HG03060 (cell line): ENCODE results near the gene CAMK2D.
A peak's percentile ranks its signal among the peaks of the same experiment; 100 is the strongest.

Source experiments
- ATAC-seq: cut with Tn5 transposase; IDR thresholded peaks from one replicate; pipeline ENCODE4 v1.9.1; 2021; ENCODE audit warnings: low read depth, moderate number of reproducible peaks; ENCODE audit not compliant: unreplicated experiment

CAMK2D gene

GRCh38 chr4:113579360-113579759, 182.2 kb downstream of the CAMK2D start:
- ATAC-seq = no peak

DNA sequence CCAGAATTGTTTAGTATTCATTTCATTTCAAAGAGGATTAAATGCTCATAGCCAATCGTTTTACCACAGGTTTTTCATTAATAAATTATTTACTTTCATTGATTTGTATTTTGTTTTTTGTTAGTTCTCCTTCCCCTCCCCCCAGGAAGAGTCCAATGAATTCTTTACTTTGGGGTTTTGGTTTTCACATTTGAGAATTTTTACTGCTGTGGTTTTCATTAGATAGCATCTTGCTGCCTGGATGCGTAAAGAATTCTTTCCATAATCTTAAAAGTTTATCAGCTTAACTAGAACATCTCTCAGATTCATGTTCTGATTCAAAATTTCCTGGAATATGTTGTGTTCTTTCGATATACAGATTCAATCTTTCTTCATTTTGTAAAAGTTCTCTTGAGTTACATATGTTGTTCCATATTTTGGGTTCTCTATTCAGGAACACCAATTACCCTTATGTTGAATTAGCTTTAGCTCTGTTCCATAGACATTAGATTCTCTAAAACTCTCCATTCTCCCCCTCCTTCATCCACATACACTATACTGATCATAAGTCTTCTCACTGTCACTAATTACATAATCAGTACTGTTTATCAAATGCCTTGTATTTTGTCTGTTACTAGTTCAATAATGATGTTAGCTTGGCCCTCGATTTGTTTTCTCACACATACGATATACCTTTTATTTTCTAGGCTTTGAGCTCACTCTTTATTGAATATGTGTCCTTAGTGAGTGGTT, 184.4 kb downstream of the CAMK2D start:
- ATAC-seq = no peak

DNA sequence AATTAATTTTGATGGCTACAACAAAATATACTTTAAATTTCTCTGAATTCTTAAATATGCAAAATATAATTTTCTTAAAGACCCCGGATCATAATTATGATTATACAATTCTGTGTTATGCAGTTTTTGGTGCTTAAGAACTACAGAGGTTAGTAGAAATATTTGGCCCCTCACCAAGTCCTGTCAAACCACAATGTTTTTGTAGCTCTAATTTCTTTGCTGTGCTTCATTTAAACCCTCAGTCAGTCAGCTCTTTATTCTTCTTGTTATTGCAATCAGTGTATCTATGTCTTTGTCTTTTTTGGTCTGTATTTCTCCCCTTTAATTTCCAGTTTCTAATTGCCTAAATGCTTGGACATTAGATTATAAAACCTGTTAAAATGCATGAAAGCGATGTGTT, 186.1 kb downstream of the CAMK2D start:
- ATAC-seq = no peak

- no peak for ATAC-seq
Measured at GRCh38 chr4:113574636-113575103, 186.9 kb downstream of the CAMK2D start.

- no peak for ATAC-seq
Measured at GRCh38 chr4:113572620-113573019, 188.9 kb downstream of the CAMK2D start.

- ATAC-seq = no peak
Measured at GRCh38 chr4:113566015-113566795, 195.3 kb downstream of the CAMK2D start.

DNA sequence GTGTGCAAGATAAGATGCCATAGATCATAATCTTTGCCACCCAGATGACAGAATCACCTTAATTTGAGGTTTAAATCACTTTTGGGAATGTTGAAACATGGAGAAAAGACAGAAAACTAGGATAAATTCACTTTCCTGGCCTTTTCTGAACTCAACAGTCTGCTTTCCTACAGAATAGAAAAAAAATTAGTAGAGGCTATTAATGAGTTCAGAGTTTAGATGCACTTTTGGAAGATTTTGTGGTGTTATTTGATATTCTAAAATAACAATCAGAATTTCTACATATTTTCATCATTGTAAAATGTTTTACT, 195.9 kb downstream of the CAMK2D start:
- no peak for ATAC-seq

GRCh38 chr4:113564493-113564892, 197.0 kb downstream of the CAMK2D start:
- peak; percentile 23 for ATAC-seq

DNA sequence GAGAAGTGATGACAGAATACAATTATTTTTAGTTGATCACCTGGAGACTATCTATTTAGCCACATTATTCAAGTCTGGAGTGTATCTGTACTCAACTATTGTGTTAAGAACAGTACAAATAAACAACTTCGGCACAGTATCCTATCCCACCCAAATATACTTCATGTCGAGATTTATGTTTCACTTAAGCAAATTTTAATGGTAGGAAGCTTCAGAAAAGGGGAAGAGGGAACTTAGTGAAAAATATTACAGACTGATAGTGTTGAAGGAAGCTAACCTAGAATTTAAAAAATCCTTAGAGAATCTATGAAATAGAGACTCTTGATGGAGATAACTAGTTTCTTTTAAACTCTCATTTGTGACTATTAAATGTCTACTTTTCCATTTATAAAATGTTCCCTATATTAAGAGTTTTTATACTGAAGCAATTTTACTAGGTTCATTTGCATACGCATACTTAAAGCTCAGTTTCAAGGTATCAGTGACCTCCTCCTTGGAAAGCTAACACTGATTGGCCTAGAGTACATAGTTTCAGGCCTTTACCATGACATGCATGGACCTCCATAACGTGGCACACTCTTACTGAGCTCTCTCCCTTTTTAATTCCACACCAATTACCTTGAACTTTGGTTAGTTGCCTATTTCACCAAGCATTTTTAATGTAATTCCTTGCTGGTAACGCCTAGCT, 197.7 kb downstream of the CAMK2D start:
- no peak for ATAC-seq

GRCh38 chr4:113561758-113562157, 199.8 kb downstream of the CAMK2D start:
- no peak for ATAC-seq

DNA sequence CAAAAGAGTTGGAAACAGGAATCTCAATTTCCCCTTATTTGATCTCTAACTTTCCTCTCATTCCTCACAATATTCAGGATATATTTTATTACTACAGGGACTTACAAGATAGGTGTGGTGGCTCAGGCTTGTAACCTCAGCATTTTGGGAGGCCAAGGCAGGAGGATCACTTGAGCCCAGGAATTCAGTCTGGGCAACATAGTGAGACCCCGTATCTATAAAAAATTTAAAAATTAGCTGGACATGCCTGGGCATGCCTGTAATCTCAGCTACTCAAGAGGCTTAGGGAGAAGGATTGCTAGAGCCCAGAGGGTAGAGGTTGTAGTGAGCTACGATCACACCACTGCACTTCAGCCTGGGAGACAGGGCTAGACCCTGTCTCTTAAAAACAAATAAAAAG, 200.4 kb downstream of the CAMK2D start:
- no peak for ATAC-seq

GRCh38 chr4:113560579-113560978, 201.0 kb downstream of the CAMK2D start:
- ATAC-seq = no peak

DNA sequence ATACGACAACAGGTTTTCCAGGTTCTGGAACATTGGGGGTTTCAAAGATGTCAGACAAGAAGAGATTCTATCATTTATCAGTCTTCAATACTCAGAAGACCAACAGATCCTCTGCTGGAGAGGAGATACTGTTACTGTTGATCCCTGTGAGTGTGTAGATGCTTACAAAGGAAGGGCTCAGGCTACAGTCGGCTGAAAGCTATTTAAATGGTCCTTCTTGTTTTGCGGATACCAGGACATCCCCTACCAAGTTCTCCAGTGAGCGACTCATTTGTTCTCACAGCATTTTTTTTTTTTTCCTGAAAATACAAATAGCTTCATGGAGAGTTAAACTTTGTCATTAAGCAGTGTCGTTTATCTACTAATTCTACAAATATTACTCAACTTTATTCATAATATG, 201.6 kb downstream of the CAMK2D start:
- ATAC-seq = no peak

DNA sequence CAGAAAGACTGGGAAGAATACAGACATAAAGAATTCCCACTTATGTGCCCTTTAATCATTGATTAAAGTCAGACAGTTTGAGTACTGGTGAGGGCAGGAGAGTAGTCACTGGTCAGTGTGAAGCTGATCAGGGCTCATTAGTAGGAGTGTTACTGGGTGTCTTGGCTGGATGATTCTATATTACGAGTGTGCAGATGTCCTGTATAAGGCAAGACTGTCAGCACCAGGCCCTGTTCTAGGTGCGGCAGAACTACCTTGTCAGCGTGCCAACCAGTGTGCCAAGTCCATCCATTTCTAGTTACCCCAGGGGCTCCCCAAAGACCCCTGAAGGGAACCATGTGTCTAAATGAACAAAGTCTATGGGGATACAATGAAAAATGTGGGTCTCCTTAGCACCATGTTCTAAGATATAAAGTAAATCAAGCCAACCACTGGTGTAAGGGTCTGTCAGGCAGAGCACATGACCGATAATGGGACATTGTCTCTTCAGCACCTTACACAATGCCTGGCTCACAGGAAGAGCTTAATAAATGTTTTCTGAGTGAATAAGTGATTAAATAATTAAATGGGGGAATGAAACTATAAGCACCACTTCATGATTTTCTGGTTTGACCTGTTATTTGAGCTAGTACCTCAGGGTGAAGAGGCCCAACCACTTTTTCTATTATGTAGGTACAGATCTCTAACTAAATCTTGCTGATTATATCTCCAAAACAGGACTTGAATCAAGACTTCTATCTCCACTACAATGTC, 205.0 kb downstream of the CAMK2D start:
- ATAC-seq = no peak

DNA sequence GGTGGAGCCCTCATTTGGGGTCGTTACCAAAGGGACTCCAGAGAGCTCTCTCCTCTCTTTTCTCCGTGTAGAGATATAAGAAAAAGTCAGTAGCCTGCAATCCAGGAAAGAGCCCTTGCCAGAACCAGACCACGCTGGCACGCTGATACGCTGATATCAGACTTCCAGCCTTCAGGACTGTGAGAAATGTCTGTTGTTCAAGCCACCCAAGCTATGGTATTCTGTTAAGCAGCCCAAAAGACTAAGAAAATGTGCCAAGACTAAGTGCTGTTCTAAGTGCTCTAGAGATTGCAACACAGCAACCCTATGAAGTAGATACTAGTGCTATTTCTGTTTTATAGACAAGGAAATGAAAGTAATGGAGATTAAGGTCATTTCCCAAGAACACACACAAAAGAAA, 205.7 kb downstream of the CAMK2D start:
- ATAC-seq = no peak

DNA sequence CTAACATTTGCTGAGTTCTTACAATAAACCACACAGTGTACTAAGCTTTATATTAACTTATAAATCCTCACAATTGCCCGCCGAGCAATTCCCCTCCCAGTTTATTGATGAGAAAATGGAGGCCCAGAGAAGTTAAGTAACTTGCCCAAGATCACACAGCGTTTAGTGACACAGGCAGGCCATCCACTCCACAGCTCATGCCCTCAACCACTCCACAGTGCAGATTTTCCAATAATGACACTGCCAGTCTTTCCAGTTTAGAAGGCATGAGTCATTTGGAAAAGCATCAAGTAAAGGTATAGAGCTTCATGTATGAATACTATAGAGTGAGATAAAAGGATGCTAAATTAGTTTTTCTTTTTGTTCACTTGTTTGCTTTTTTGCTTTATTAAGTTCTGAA, 208.5 kb downstream of the CAMK2D start:
- ATAC-seq = no peak

GRCh38 chr4:113550510-113550909, 211.0 kb downstream of the CAMK2D start:
- no peak for ATAC-seq

GRCh38 chr4:113548303-113548702, 213.2 kb downstream of the CAMK2D start:
- no peak for ATAC-seq

GRCh38 chr4:113547487-113548042, 214.0 kb downstream of the CAMK2D start:
- peak; percentile 98 for ATAC-seq

DNA sequence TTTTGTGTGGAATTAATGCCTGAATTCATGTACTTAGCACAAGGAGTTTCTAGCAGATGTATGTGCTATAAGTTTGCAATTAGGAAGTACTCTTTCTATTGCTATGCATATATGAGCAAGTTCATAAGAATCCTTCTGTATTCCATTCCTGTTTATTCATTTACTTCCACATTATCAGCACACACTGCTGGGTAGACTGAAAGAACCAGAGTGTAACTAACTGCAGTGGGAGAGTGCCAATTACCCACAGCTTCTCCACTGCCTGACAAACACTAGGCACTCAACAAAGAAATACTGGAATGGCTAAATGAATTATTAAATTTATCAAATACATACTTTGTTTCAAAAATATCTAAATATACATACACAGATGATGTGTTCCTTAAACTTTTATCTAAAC, 219.6 kb downstream of the CAMK2D start:
- no peak for ATAC-seq

DNA sequence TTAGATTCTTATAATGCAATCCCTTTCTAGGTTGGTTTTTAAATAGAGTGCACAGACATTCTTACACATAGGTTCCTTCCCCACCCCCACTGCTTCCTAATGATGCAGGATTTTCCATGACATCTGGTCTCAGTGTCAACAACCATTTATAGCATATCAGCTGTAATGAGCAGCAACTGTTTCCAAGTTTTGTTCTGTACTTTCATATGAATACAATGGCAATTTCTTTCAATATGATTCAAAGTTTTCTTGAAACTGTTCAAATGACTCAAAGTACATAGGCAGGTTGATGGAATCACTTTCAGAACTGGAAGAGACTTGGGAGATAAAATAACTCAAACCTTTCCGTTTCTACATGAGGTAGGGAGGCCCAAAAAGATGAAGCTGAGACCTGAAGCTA, 220.7 kb downstream of the CAMK2D start:
- no peak for ATAC-seq
